Kidney glomerular epithelial cell (primary cell): ENCODE measurements around the gene TRIM2.
A peak's percentile ranks its signal among the peaks of the same experiment; 100 is the strongest.

Experiments used
- DNase-seq: peaks from one replicate; lab custom pipeline; 2025; lab: John Stamatoyannopoulos, UW

The TRIM2 gene

GRCh38 chr4:153222707-153223426 is 18.6 kb downstream of the TRIM2 start:
- DNase-seq = no peak

DNA sequence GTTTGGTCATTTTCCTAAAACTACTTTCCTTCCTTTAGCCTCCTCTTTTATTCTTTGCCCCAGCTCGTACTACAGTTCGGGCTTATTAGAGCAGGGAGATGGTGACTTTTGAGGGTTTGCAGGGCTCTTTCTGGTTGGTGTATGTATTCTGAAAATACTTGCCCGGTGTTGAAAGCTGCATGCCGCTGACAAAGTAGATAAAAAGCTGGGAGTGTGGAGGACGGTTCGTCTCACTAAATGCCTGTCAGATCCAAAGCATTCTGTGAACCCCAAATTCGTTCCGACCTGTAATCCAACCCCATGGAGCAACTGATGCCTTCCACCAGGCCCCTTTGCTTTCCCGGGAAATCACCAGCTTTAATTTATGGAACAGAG is 19.2 kb downstream of the TRIM2 start:
- DNase-seq = no peak

- peak; percentile 72 for DNase-seq
Measured at GRCh38 chr4:153223930-153224329, 19.7 kb downstream of the TRIM2 start.

DNA sequence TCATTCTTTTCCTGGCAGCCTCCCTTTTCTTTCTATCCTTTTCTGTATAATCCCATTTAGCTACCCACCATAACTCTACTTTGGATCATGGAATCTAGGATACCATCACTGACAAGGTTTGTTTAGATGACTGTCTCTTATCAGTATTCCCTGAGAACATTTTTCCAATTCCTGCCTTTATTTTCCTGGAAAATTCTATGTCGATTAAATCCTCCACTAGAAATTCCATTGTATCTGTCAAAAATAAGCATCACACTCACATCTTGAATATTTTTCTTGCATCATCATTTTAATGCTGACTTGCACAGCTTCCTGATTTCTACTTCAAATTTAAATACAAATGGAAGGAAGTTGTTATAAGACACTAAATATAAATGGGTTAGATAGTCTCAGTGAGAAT is 20.2 kb downstream of the TRIM2 start:
- DNase-seq = no peak

- DNase-seq = no peak
Measured at GRCh38 chr4:153227469-153228075, 23.3 kb downstream of the TRIM2 start.

DNA sequence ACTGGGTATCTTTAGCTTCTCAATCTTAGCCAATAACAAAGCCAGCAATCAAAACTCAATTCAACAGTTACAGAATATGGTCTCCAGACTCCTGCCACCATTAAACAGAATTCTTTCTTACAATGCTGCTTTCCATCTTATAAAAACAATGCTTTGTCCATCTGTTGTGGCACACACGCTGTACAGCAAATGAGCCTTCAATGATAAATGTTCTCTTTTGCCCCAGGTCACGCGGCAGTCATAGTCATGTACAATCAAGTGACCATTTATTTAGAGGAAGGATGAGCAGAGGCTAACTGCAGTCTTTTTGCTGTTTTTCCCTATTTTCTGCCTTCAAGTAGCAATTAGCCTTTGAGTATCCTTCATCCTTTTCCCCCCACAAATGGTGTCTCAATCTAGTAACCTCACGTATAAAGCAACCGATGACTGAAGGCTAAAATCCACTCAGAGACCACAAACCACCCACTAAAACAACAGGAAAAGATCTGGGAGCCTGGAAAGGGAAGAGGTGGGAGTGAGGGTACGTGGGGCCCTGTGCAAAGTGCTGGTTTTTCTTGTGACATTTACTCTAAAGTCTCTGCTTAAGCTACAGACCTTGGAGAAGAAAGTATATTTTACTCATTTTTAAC is 24.4 kb downstream of the TRIM2 start:
- DNase-seq = no peak

- DNase-seq = no peak
Measured at GRCh38 chr4:153229545-153229944, 25.3 kb downstream of the TRIM2 start.

GRCh38 chr4:153232768-153233167 is 28.5 kb downstream of the TRIM2 start:
- DNase-seq = no peak

GRCh38 chr4:153233761-153234371 is 29.6 kb downstream of the TRIM2 start:
- peak; percentile 78 for DNase-seq

GRCh38 chr4:153234885-153235284 is 30.6 kb downstream of the TRIM2 start:
- DNase-seq = no peak

- no peak for DNase-seq
Measured at GRCh38 chr4:153238135-153238919, 34.1 kb downstream of the TRIM2 start.

GRCh38 chr4:153239409-153239808 is 35.2 kb downstream of the TRIM2 start:
- DNase-seq = no peak

DNA sequence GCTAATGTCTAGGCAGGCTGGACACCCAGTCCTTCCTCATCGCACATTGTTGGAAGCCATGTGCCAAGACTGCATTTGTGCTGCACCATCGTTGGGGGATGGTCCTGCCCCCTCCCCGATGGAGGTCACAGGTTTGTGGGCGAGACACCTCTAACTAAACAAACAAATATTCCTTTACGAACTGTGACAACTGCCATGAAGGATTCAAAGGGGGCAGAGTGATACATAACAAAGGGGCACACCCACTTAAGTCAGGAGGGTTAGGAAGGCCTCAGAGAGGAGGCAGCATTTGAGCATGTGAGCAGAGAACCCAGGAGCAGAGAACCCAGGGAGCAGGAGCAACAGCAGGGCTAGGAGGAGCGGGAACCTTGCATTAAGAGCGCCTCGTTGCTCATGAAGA is 37.1 kb downstream of the TRIM2 start:
- DNase-seq = no peak

GRCh38 chr4:153241970-153242838 is 38.0 kb downstream of the TRIM2 start:
- no peak for DNase-seq

DNA sequence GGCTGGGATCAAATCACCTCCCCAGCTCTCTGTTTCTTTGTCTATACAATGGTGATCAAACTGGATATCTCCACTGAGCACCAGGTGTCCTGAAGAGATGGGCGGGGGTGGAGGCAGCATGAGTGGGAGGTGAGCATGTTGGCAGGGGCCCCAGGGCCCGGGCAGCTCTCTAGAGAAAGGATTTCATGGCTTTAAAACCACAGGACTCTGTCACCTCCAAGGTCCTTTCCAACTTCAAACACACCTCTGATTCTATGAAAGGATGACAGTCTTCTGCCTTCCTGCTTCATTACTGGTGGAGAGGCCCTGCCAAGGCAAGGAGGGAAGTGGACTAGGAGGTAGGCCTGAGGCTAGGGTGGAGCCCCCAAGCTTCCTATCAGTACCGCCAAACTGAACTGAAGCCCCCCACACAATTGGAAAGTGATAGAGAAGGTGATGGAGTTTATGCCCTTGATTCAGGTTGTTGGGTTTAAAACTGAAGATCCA is 38.6 kb downstream of the TRIM2 start:
- no peak for DNase-seq

- no peak for DNase-seq
Measured at GRCh38 chr4:153243468-153243867, 39.2 kb downstream of the TRIM2 start.

DNA sequence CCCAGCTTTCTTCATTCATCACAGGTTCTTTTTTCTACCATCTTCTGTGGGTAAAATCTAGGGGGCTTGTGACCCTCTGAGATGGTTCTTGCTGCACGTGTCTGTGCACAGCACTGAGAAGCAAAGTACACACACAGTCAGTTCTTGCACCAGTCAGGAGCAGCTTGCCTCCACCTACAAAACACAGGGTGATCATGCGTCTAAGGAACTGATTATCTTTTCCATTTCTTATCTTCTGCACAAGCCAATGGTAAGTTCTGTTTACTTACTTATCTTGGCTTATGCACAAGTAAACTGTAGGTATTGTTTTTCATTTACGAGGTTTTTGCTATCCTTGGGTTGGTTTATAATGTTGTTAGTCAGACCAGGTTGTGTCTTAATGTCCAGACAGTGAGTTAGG is 40.7 kb downstream of the TRIM2 start:
- DNase-seq = no peak

DNA sequence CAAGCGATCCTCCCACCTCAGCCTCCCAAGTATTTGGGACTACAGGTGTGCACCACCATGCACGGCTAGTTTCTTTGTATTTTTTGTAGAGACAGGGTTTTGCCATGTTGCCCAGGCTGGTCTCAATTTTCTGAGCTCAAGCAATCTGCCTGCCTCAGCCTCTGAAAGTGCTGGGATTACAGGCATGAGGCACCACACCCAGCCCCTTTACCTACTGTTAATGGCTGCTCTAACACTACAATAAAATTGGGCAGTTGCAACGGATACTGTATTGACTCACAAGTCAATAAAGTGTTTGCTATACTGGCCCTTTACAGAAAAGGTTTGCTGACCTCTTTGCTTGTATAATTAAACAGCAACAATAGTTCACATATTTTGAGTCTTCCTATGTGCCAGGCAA is 41.5 kb downstream of the TRIM2 start:
- DNase-seq = no peak

DNA sequence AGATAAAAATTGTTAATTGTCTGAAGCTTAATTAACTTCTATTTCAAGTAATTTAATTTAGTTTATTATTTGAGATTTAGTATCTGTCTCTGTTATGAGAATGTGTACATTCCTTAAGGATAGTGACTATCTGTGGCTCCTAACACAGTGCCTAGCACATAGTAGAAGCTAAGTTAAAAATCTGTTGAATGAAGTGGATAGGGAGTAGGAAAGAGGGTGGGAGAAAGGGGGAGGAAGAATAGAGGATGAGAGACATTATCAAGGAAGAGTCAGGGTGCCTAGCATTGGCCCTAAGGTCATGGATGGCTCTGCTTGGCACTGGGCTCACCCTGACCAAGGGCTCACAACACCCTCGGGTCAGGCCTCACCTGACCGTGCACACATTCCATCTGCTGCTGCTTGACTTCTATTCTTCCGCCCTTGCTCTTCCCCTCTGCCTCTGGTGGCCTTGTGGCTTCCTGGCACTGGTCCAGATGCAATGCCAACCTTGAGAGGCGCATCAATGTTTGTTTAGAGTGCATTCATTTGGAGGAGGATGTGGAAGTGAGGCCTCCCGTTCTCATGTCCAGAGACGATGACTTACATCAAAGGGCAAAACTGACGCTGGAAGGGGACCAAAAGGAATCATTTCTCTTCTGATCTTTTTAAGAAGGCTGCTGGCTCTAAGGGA is 42.3 kb downstream of the TRIM2 start:
- DNase-seq = no peak

DNA sequence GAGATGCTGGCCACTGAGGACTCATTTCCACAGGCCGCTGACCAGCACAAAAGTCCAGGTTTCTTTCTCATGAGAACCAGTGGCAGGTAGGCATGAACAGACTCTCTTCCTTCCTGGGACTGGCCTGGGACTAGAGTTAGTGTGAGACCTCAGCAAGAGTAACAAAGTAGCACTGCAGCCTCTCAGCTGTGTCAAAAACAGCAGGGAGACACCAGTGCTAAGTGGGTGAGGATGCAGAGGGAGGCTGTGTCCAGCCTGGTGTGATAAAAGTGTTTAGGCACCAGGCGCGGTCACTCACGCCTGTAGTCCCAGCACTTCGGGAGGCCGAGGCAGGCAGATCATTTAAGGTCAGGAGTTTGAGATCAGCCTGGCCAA is 42.9 kb downstream of the TRIM2 start:
- DNase-seq = no peak
